HG02885 (cell line): ENCODE measurements around the gene DNAH6.

ENCODE experiments used
- ATAC-seq: cut with Tn5 transposase; IDR thresholded peaks from one replicate; pipeline ENCODE4 v1.9.1; 2021; ENCODE audit warnings: mild to moderate bottlenecking; ENCODE audit not compliant: unreplicated experiment, poor library complexity

Gene DNAH6

DNA sequence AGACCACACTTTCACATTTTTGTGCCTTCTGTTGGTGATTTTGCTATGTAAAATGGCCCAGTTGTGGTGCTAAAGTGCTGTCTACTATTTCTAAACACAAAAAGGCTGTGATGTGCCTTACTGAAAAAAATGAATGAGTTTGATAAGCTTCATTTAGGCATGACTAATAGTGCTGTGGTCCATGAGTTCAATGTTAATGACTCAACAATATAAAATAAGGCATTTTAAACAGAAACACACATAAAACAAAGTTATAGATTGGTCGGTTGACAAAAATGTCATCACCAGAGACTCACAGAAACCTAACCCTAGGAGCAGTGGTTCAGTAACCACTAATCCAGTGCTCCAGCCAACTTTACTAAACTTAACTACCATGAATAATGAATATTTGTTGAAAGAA lies 160.0 kb downstream of the DNAH6 start:
- ATAC-seq = no peak

DNA sequence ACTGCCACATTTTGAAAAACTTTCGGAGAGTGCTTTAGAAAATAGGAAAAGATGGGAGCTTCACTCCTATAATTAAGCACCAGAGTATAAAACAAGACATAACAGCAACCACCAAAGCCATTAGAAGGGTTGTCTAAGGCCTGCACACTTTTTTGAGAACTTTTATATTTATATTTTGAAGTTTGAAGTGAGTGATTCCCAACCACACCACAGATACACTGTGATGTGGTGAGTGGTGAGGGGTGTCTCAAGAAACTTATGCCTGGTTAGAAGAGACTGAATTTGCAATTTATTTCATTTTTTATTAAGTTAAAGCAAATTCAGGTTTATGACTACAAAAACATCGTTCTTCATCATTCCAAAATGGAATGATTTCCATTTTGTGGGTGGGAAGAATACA lies 161.9 kb downstream of the DNAH6 start:
- ATAC-seq = no peak

DNA sequence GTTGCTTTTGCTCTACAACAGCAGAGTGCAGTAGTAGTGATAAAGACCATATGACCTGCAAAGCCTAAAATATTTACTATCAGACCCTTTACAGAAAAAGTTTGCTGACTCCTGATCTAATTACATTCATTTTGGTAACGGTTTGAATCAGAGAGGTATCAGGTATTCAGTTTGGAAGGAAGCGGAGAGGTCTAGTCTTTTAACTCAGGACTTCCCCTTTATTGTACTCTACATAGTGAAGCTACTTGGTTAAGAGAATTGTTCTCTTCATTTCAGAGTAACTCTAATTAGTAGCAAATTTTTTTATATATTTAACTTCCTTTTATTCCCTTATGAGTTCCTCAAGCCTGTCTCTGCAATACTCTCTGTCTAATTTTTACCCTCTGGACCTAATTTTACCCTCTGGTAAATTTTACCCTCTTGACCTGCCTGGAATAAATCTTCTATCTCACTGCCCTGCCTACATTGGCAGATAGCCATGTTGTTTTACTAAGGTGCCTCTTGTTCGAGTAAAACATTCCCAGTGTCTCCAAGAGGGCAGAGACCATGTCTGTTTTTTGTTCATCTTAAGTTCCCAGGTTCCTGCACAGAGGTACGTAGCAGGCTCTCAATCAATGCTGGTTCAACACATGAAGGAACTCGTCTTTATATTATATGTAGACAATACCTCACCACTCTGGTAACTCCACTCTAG lies 170.6 kb downstream of the DNAH6 start:
- no peak for ATAC-seq

DNA sequence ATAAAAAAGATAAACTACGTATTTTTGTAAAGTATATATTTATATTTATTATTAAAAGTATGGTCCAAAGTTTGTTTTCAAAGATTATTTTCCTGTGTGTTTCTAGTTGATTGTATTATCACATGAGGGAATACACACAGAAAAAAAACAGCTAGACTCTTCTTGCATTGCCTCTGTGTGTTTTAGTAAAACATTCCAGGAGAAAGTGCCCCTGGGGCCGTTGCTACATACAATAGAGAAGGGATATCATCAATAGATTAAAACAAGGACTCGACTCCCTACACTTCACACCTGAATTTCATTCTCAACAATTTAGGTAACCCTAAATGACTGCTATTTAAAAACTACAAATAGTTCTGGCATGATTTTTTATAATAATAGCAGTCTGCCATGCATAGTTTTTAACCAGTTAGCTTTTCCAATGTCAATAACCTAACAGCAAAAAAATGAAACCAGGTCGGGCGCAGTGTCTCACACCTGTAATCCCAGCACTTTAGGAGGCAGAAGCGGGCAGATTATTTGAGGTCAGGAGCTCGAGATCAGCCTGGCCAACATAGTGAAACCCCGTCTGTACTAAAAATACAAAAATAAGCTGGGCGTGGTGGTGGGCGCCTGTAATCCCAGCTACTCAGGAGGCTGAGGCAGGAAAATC lies 171.3 kb downstream of the DNAH6 start:
- no peak for ATAC-seq

DNA sequence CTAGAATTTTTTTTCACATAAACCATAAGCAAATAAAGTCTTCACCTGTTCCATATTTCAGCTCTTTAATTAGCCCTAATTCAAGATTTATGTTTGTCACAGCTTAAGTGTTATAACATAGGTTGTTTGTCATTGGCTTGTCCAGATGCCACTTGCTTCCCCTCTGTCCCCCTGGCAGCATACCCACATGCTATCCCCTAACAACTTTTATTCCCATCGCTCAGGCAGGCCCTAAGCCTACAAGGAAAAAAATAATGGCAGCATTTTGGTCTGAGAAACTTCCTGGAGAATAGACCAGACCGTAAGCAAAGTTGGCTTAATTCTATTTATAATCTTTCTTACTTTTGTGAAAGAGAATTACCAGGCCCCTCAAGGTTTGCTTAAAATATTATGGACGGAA lies 173.9 kb downstream of the DNAH6 start:
- no peak for ATAC-seq

DNA sequence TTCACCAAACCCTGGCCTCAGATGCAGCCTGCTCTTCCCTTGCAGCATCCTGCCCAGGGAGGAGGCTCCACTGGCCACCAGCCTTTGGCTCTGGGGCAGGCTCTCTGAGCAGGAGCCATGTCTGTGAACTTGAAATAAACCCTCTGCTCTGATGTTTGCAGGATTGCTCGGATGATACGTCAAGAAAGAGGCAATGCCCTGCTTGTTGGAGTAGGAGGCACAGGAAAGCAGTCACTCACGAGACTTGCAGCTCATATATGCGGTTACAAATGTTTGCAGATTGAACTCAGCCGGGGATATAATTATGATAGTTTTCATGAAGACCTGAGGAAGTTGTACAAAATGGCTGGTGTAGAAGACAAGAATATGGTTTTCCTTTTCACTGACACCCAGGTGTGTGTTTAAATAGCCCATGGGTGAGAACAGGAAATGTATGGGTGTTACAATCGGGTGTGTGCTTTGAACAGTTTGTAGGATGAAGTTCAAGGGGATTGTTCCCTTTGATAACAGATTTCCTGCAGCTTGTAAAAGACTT lies 177.9 kb downstream of the DNAH6 start:
- ATAC-seq = no peak

DNA sequence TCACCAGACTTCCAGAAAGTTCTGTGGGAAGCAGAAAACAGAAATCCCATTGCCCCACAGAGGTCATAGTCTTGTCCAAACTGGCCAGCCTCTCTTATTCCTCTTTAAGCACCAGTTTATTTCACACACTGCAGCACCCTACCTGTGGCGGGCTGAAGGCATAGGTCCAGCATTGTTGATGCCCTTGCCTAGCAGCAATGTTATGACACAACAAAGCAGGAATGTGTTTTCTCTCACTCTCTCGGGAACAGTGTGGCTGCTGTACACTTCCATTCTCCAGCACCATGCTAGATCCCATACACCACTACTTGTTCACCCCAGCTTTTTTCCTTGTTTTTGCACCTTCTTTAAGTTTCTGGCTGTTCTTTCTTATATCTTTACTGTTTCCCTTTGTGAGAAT lies 181.6 kb downstream of the DNAH6 start:
- ATAC-seq = no peak

DNA sequence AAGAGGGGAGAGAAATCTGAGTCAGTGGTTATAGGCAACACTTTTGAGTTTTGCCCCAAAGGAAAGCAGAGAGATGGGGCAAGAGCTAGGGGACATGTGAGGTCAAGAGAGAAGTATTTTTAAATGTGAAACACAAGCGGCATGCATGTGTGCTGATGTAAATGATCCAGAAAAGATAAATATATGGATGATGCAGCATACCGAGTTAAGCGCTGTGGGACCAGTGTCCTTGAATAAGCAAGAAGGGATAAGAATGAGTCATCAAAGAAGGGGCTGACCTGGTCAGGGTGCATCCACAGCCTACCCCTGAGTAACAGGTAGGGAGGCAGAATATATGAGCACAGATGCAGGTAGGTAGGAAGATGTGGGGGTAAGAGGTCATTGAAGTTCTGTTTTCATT lies 183.7 kb downstream of the DNAH6 start:
- ATAC-seq = no peak

DNA sequence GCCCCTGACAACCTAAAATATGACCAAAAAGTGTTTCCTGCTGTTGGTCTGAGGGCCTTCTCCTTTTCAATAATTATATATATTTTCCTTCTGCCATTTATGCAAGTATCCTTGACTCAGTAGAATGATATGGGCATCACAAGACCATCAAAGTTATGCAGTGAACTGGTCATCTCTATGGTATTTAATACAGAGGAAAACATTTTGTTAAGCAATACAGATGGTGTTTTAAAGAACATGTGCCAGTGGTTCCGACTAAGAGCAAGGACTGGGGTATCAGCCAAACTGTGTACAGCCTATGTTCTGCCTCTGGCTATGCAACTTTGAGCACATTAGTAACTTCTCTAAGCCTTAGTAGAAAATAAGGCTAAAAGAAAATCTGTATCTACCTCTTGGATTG lies 185.6 kb downstream of the DNAH6 start:
- no peak for ATAC-seq

DNA sequence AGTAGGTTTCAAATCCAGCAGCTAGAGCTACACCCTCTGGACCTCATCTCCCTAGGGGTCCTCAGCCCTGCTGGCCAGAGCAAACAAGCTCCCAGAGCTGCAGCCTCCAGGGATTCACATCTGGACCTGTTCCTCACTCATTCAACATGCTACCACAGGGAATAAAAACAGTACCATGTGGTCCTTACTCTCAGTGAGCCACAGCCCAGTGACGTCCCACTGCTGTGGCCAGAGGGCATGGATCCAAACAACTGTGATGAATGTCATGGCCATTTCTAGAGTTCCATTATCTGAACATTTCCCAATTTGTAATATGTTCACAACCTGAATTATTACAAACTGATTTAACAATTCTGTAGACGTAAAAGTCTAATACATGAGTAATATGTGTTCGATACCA lies 186.6 kb downstream of the DNAH6 start:
- no peak for ATAC-seq

DNA sequence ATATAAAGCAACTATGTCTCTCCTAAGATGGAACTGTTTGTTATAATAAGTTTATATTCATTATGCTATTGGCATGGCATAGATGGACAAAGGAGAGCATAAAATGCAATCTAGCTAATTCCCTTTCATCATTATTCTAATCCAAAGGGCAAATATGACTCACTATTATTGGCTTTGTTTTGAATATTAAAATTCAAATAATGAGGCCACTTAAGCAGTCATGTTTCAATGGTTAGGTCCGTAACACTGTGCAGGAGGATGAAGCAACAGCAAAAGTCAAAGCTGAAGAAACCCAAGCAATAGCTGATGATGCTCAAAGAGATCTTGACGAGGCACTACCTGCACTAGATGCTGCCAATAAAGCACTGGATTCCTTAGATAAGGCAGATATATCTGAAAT lies 187.5 kb downstream of the DNAH6 start:
- no peak for ATAC-seq

DNA sequence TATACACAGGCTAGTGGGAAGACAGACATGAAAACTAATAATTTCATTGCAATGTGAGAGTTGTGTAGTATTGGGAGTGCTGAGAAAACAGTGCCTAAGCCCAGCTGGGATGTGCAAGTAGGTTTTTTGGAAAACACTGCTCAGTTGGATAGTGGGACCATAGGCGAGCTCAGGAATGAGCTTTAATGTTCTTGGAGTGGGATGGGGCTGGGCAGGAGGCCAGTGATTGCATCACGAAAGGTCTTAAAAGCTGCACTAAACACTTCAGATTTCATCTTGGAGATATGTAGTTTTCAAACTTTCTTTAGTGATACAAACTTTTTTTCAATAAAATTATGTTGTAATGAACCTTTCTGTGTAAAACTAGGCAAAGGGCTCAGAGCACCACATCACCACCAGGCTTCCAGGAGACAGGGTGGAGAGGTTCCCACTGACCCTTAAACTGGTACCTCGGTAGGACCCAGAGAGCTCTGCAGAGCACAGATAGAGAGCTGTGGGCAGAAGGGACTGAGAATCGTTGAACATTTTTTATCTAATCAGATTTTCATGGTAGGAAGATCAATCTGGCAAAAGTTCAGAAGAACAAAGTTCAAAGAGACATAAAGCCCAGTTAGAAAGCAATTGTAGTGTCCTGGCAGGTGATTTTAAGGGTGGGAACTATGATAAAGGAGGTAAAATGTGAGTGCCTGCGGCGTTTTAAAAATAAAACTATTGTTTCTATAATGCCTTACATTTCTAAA lies 188.4 kb downstream of the DNAH6 start:
- no peak for ATAC-seq

DNA sequence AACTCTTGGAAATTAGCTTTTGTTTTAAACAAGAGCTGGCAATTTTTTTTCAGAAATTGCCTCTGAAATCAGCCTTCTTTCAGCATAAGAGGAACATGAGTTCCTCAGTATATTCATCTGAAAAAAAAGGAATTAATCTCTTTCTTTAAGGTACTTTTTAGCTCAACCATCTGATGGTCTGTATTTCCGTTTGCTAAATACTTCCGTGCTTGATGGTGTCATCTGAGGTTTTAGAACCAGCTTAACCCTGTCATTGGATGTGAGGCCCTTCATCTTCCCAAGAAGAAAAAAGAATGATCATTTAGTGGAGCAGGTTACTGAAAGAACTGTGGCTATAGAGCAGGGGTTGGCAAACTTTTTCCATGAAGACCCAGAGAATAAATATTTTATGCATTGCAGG lies 189.6 kb downstream of the DNAH6 start:
- ATAC-seq = no peak

DNA sequence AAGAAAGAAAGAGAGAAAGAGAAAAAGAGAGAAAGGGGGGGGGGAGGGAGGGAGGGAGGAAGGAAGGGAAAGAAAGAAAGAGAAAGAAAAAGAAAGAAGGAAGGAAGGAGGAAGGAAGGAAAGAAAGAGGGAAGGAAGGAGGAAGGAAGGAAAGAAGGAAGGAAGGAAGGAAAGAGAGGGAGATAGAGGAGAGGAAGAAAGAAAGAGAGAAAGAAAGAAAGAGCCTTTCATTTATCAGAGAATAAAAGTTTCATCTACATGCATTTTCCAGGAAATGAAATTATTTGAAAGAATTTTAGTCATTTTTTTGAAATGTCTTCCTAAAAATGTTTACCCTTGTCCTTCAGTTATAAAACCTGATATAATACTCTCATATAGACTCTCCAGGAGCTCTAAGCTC lies 192.1 kb downstream of the DNAH6 start:
- ATAC-seq = no peak

DNA sequence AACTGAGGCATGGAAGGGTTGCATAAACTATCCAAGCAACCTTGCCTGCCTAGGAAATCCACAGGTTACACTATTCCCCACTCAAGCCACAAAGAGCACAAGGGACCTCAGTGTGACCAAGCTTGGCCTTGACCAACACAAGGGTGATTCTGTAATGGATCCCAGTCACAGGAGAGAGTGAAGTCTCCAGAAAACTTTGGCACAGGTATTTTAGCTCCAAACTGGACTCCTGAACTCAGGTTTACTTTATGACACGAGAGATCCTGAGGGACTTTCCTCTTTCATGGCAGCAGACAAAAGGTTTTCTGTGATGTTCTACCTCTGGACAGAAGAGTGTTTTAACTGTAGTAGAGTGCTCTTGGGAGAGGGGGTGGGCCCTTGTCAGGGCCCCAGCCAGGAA lies 195.4 kb downstream of the DNAH6 start:
- ATAC-seq = no peak

DNA sequence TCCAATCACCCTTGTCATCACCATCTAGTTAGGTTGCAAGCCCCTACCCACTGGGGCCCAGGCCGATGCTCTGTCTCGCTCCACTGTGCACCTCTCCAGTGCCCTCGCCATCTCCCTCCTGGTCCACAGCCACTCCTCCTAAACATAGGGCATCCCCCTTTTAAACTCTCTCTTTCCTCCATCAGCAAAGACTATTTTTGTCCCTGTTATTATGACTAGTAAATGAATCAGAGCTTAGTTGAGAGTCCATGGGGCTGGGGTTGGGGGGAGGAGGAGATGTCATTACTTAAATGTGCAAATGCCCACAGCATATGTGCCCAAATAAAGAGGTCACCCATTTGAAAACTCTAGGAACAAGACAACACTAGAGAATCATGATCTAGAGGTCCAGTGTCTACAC lies 197.1 kb downstream of the DNAH6 start:
- no peak for ATAC-seq

DNA sequence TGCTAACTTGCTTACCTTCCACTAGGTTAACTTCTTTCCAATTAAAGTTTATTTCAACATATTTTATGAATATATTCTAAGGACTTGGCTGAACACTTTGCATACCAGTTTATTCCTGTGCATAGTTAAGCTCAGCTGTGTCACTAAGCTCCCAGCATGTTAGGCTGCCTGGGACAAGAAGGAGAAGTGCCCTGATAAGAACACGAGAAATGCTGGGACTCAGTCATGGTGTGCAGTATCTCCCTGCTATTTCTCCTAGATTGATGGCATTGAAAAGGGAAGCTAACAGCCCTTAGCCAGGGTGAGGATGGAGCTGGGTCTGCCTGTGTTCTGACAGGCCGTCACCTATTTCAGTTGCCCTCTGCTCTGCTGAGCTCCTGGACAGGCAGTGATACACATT lies 200.3 kb downstream of the DNAH6 start:
- ATAC-seq = no peak

DNA sequence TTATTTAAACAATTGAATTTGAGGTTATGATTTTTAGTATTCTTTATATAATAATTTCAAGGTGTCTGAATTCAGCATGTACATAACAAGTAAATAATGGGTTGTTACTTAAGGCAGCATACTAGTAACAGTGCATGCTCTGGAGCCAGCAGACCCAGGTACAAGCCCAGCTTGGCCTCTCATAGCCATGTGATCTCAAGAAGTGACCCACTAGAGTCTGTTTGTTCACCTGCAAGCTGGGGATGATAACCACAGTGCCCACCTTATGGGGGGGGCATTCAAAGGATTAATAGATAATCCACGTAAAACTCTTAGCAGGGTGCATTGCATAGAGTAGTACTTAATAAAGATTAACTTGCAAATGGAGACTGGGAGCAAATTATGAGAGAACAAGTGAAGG lies 201.0 kb downstream of the DNAH6 start:
- no peak for ATAC-seq

DNA sequence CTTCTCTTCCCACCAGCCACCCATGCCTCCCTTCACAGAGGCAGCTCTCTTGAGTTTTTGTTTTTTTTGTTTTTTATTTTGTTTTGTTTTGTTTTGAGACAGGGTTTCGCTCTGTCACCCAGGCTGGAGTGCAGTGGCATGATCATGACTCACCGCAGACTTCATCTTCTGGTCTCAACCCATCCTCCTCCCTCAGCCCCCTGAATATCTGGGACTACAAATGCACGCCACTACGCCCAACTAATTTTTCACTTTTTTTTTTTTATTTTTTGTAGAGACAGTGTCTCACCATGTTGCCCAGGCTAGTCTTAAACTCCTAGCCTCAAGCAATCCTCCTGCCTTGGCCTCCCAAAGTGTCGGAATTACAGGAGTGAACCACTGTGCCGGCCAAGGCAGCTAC lies 203.1 kb downstream of the DNAH6 start:
- no peak for ATAC-seq

DNA sequence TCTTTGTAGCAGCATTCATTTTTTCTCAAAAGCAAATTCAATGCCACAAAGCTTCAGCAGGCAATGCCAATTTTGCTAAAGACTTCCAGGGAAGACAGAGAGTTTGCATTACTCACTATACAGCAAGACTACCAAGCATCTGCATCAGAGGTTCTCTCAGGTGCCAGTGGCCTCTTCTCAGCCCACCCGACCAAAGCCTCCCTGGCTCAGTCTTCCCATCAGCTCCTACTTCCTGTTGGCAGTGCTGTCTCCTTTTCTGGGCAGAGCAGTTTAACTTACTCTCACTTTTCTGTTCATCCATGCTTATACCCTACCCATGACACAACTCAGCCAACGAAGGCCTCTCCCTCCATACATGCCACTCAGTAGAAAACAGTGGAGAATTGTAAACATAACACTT lies 207.5 kb downstream of the DNAH6 start:
- ATAC-seq = no peak

DNA sequence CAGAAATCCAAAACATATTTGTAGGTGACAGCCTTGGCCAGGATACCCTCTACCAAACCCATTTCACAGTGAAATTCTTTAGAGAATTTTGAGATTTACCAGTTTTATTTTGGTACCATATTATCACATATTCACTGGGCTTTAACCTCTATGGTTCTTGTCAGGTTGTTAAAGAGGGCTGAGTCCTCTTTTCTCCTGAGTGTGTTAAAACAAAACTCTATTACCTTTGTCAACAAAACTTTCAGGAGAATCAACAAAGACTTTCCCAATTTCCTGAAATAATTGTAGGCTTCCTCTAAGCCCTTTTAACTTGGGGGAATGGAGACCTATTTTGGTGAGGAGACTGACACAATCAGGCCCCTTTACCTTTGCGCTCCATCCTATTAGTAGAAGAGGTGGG lies 209.4 kb downstream of the DNAH6 start:
- no peak for ATAC-seq
